Osteocyte (in vitro differentiated cells): ENCODE results near the gene MAP3K20. TPM values are rescaled to one million over a fixed set of nuclear protein-coding genes. Genes with fewer than 3 reads are reported as not detected.
A peak's percentile ranks its signal among the peaks of the same experiment; 100 is the strongest.
"Not testable (repeated sequence)": the region's sequence is repeated elsewhere in the genome, so short reads cannot be mapped to it uniquely, and the experiment has no call there.

Source experiments
- DNase-seq: peaks from one replicate; pipeline ENCODE4 v3.0.0; 2021; ENCODE audit warnings: mixed read lengths; ENCODE audit not compliant: unreplicated experiment; ENCODE audit errors: extremely low spot score
- H3K27ac Mint-ChIP-seq: one replicate; pipeline ENCODE4 v1.8.0; 2021; ENCODE audit warnings: mild to moderate bottlenecking, mixed read lengths; ENCODE audit not compliant: unreplicated experiment
- H3K27me3 Mint-ChIP-seq: one replicate; pipeline ENCODE4 v1.8.0; 2021; ENCODE audit warnings: mixed read lengths; ENCODE audit not compliant: unreplicated experiment
- H3K36me3 Mint-ChIP-seq: one replicate; pipeline ENCODE4 v1.8.0; 2021; ENCODE audit warnings: mixed read lengths; ENCODE audit not compliant: unreplicated experiment
- H3K4me1 Mint-ChIP-seq: one replicate; pipeline ENCODE4 v1.8.0; 2021; ENCODE audit warnings: mixed read lengths; ENCODE audit not compliant: unreplicated experiment
- H3K4me3 Mint-ChIP-seq: one replicate; pipeline ENCODE4 v1.8.0; 2021; ENCODE audit warnings: mild to moderate bottlenecking, moderate library complexity, mixed read lengths; ENCODE audit not compliant: unreplicated experiment
- H3K9me3 Mint-ChIP-seq: one replicate; pipeline ENCODE4 v1.8.0; 2021; ENCODE audit warnings: mixed read lengths; ENCODE audit not compliant: unreplicated experiment
- total RNA-seq: library from RNA; stranded (reverse); gene quantifications from 2 replicates; pipeline ENCODE4 v1.2.1, GENCODE V29; 2021
- TF ChIP-seq, protein P1 (sequence below): fragments of 200-600 bp; sonication (generic); IDR thresholded peaks from 2 replicates; pipeline ENCODE4 v1.5.0; 2021; ENCODE audit warnings: antibody characterized with exemption, mild to moderate bottlenecking, moderate library complexity

The MAP3K20 gene
- total RNA-seq, 1 donor from 2014 or later: 57.4 TPM

DNA sequence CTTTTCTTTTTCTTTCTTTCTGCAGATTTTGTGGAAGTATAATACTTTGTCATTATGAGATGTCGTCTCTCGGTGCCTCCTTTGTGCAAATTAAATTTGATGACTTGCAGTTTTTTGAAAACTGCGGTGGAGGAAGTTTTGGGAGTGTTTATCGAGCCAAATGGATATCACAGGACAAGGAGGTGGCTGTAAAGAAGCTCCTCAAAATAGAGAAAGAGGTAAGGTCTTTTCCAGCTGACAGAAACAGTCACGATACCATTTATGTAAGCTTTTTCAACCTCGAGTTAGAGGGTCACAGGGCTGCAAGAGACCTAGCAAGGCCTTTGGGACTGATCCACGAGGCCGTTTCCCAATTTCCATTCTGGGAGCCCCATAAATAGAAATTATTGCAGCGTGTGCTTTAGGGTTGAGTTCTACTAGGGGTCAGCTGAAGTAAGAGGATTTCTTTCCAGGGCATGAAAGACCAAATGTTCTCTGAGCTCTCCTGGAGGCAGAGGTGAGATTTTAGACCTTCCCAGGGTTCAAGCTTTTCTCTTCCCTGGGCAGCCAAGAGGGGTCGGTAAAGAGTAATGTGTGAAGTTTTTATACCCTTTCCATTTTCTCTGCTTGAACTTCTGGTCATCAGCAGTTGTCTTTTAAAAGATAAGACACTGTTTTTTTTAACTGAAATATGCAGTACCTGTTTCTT, 15.5 kb downstream of the MAP3K20 start:
- Mint-ChIP-seq H3K27ac (peak overlapping the region; percentile 65), H3K4me3 (no peak overlapping the region), H3K9me3 (peaks cover 7% of the 10 kb centered on the region), H3K36me3 (peaks cover 13% of the 10 kb centered on the region), H3K4me1 (peaks cover 37% of the 10 kb centered on the region), H3K27me3 (no peaks in the 10 kb centered on the region)
- no peak for DNase-seq
- TF ChIP-seq, protein P1, sequence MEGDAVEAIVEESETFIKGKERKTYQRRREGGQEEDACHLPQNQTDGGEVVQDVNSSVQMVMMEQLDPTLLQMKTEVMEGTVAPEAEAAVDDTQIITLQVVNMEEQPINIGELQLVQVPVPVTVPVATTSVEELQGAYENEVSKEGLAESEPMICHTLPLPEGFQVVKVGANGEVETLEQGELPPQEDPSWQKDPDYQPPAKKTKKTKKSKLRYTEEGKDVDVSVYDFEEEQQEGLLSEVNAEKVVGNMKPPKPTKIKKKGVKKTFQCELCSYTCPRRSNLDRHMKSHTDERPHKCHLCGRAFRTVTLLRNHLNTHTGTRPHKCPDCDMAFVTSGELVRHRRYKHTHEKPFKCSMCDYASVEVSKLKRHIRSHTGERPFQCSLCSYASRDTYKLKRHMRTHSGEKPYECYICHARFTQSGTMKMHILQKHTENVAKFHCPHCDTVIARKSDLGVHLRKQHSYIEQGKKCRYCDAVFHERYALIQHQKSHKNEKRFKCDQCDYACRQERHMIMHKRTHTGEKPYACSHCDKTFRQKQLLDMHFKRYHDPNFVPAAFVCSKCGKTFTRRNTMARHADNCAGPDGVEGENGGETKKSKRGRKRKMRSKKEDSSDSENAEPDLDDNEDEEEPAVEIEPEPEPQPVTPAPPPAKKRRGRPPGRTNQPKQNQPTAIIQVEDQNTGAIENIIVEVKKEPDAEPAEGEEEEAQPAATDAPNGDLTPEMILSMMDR: no peak

DNA sequence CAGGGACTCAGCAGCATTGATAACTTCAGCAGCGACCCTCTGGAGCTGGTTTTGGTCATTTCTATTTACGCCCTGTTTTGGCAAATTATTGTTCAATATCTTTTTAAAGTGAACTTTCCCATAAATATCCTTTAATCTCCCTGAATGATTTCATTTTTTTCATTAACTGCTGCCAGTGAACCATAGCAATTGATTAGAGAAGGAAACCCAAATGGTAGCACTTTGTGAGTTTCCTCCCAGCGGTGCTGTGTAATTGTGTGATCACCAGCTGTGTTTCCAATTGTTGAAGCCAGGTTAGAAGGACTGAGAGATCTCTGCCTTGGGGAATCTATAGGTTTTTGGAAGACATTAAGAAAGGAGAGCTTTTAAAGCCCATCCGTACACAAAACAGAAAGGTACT, 16.3 kb downstream of the MAP3K20 start:
- no peak for DNase-seq
- peaks cover 32% of the 10 kb centered on the region for H3K4me1 Mint-ChIP-seq
- no peak overlapping the region for H3K4me3 Mint-ChIP-seq
- H3K36me3 Mint-ChIP-seq: peaks cover 18% of the 10 kb centered on the region
- H3K27ac Mint-ChIP-seq: peak overlapping the region; percentile 28
- peaks cover 7% of the 10 kb centered on the region for H3K9me3 Mint-ChIP-seq
- no peaks in the 10 kb centered on the region for H3K27me3 Mint-ChIP-seq
- TF ChIP-seq, protein P1: no peak

DNA sequence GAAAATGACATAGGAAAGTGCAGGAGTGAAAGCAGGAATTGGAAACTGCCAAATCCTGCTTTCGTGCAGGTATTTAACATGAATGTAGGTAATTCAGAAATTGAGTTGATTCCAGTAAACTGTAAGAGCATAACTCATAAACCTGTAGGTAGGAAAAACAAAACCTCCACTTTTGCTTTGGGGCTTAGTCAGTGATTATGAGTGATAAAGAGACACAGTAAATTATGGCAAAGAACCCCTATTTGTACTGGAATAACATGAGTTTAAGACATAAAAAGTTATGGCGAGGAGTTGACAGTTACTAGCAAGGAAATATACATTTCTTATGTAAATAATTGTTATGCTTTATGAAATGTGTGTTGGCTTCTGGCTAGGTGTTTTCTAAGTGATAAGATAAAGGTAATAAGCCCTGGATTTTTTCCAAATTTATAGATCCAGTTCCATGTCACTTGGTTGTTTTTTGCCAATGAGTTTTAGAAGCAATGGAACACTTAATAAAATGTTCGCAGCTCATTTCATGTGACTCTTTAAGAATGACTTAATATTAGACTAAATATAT, 17.3 kb downstream of the MAP3K20 start:
- no peaks in the 10 kb centered on the region for H3K27me3 Mint-ChIP-seq
- peaks cover 18% of the 10 kb centered on the region for H3K36me3 Mint-ChIP-seq
- peaks cover 3% of the 10 kb centered on the region for H3K9me3 Mint-ChIP-seq

DNA sequence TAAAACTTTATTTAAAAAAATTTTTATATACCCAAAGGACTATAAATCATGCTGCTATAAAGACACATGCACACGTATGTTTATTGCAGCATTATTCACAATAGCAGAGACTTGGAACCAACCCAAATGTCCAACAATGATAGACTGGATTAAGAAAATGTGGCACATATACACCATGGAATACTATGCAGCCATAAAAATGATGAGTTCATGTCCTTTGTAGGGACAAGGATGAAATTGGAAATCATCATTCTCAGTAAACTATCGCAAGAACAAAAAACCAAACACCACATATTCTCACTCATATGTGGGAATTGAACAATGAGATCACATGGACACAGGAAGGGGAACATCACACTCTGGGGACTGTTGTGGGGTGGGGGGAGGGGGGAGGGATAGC, 18.0 kb downstream of the MAP3K20 start:
- not testable (repeated sequence) for DNase-seq, H3K27me3 Mint-ChIP-seq, H3K9me3 Mint-ChIP-seq, H3K27ac Mint-ChIP-seq, H3K4me3 Mint-ChIP-seq
- Mint-ChIP-seq H3K4me1 (peaks cover 17% of the 10 kb centered on the region), H3K36me3 (peaks cover 16% of the 10 kb centered on the region)

More for the DNA sequence above, 17.3 kb downstream of the MAP3K20 start:
- TF ChIP-seq, protein P1: no peak
- Mint-ChIP-seq H3K4me3 (no peak overlapping the region), H3K4me1 (peaks cover 22% of the 10 kb centered on the region), H3K27ac (peak overlapping the region; percentile 20)
- no peak for DNase-seq

DNA sequence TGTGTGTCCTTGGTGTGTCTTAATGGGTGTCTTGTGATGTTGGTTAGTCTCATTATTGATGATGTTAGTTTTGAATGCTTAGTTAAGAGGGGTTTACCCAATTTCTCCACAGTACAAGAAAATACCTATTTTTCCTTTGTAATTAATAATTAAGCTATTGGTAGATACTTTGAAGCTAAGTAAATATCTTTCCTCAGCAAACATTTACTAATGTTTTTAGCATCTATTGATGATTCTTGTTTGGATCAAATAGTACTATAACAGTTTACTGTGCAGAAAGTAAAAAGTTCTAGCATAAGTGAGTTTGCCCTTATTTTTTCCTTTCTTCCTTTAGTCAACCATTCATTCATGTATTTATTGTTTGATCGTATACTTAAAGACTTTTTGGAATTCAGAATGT, 19.1 kb downstream of the MAP3K20 start:
- Mint-ChIP-seq H3K9me3 (no peaks in the 10 kb centered on the region), H3K27me3 (no peaks in the 10 kb centered on the region), H3K36me3 (peaks cover 18% of the 10 kb centered on the region), H3K27ac (no peak overlapping the region), H3K4me3 (no peak overlapping the region), H3K4me1 (peaks cover 13% of the 10 kb centered on the region)
- no peak for DNase-seq
- TF ChIP-seq, protein P1: no peak
